Lower leg skin (tissue), 3 donors: ENCODE results near the gene B3GALT5.

Experiments used
- CTCF ChIP-seq, 3 donors: fragments of 450-650 bp; IDR thresholded peaks; one replicate each; pipeline ENCODE4 v1.5.1; 2016; ENCODE audit warnings: antibody characterized with exemption in 3 of 3, mild to moderate bottlenecking in 3 of 3, moderate library complexity in 2 of 3
- POLR2A ChIP-seq, 2 donors: fragments of 450-650 bp; IDR thresholded peaks; one replicate each; pipeline ENCODE4 v1.6.1; 2016 to 2017; ENCODE audit warnings: antibody characterized with exemption in 2 of 2, mild to moderate bottlenecking in 1 of 2, moderate library complexity in 1 of 2

DNA sequence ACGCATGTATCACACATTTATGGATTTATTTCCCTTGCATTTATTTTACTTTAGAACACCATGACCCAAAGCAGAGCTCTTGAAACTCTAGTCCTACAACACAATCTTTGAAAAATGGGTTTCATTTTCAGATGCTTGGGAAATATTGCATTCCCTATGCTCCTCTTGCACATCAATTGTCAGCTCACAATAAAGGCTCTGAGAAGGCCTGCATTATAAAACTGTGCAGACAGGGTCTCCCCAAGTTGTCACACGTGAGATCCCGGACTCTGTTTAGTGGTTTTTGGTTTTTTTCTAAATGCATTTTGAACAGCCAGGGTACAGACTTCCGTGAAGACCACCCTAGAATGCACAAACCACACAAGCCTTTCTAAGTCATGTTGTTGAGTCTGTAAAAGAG, 9.9 kb upstream of the B3GALT5 start:
- TF ChIP-seq CTCF (IDR thresholded peaks at IDR 0.05) (no peak), POLR2A (IDR thresholded peaks at IDR 0.05) (no peak)
